HepG2 (cell line): Measurements from ENCODE around the gene PSMB11. TPM values are rescaled to one million over a fixed set of nuclear protein-coding genes. Genes with fewer than 3 reads are reported as not detected.

Source experiments
- CENPBD1 ChIP-seq: sonication (generic); formaldehyde crosslinking; IDR thresholded peaks from 2 replicates; pipeline ENCODE4 v1.8.0; 2022; ENCODE audit warnings: missing genetic modification reagents, low read depth, mild to moderate bottlenecking, borderline replicate concordance
- FOXM1 ChIP-seq: sonication (generic); formaldehyde crosslinking; IDR thresholded peaks from 2 replicates; pipeline ENCODE4 v1.5.0; 2020; ENCODE audit warnings: missing genetic modification reagents
- GMEB1 ChIP-seq: sonication (generic); formaldehyde crosslinking; IDR thresholded peaks from 2 replicates; pipeline ENCODE4 v1.5.1; 2020; ENCODE audit warnings: missing genetic modification reagents, mild to moderate bottlenecking, borderline replicate concordance
- POLR2A ChIP-seq, 2 experiments: IDR thresholded peaks; 2 replicates each; pipeline ENCODE4 v1.6.1; 2011; ENCODE audit warnings: low read depth in 2 of 2, low read length in 2 of 2, mild to moderate bottlenecking in 1 of 2, moderate library complexity in 1 of 2; ENCODE audit not compliant: insufficient read depth in 1 of 2
- RAD21 ChIP-seq: fragments of 450-650 bp; formaldehyde crosslinking; IDR thresholded peaks from 2 replicates; pipeline ENCODE4 v1.5.0; 2020; ENCODE audit warnings: mild to moderate bottlenecking
- RARA ChIP-seq: IDR thresholded peaks from 2 replicates; pipeline ENCODE4 v1.6.1; 2016; ENCODE audit warnings: missing genetic modification reagents, missing compliant biosample characterization
- RNF2 ChIP-seq: fragments of 450-650 bp; conservative IDR thresholded peaks from 2 replicates; pipeline ENCODE4 v1.6.1; 2016; ENCODE audit warnings: low read depth
- SETDB1 ChIP-seq: sonication (generic); formaldehyde crosslinking; IDR thresholded peaks from 2 replicates; pipeline ENCODE4 v1.5.1; 2020; ENCODE audit warnings: missing genetic modification reagents, mild to moderate bottlenecking, borderline replicate concordance
- SNAPC4 ChIP-seq: sonication (generic); formaldehyde crosslinking; IDR thresholded peaks from 2 replicates; pipeline ENCODE4 v1.4.0; 2020; ENCODE audit warnings: mild to moderate bottlenecking, missing genetic modification reagents
- THRA ChIP-seq: sonication (generic); formaldehyde crosslinking; IDR thresholded peaks from 2 replicates; pipeline ENCODE4 v1.4.0; 2020; ENCODE audit warnings: missing genetic modification reagents, borderline replicate concordance
- WIZ ChIP-seq: sonication (generic); formaldehyde crosslinking; IDR thresholded peaks from 2 replicates; pipeline ENCODE4 v1.5.1; 2020; ENCODE audit warnings: mild to moderate bottlenecking, missing genetic modification reagents
- YEATS2 ChIP-seq: sonication (generic); formaldehyde crosslinking; IDR thresholded peaks from 2 replicates; pipeline ENCODE4 v1.4.0; 2020; ENCODE audit warnings: missing genetic modification reagents, borderline replicate concordance
- ZNF501 ChIP-seq: sonication (generic); formaldehyde crosslinking; IDR thresholded peaks from 2 replicates; pipeline ENCODE4 v1.5.1; 2020; ENCODE audit warnings: mild to moderate bottlenecking, moderate library complexity, missing genetic modification reagents
- ZNF556 ChIP-seq: sonication (generic); formaldehyde crosslinking; IDR thresholded peaks from 2 replicates; pipeline ENCODE4 v1.4.0; 2020; ENCODE audit warnings: mild to moderate bottlenecking, missing genetic modification reagents, borderline replicate concordance
- ZNF780A ChIP-seq: sonication (generic); formaldehyde crosslinking; IDR thresholded peaks from 2 replicates; pipeline ENCODE4 v1.8.0; 2022; ENCODE audit warnings: mild to moderate bottlenecking, missing genetic modification reagents, moderate library complexity
- ZNF850 ChIP-seq: sonication (generic); formaldehyde crosslinking; conservative IDR thresholded peaks from 2 replicates; pipeline ENCODE4 v1.9.0; 2021; ENCODE audit warnings: mild to moderate bottlenecking, missing genetic modification reagents
- ZSCAN25 ChIP-seq: sonication (generic); formaldehyde crosslinking; IDR thresholded peaks from 2 replicates; pipeline ENCODE4 v1.8.0; 2022; ENCODE audit warnings: mild to moderate bottlenecking, missing genetic modification reagents
- ZZZ3 ChIP-seq: sonication (generic); formaldehyde crosslinking; IDR thresholded peaks from 2 replicates; pipeline ENCODE4 v1.4.0; 2020; ENCODE audit warnings: missing genetic modification reagents, mild to moderate bottlenecking, borderline replicate concordance
- polyA plus RNA-seq, 8 experiments: library from polyadenylated mRNA; depleted of rRNA in 3 of 8; stranded (reverse) in 7 of 8; unstranded in 1 of 8; fragments of >200 nt; fragmentation: Illumina TruSeq in 4 of 8; extraction: Trizol in 4 of 8; gene quantifications; 2 replicates each; pipeline versions ENCODE4 v1.2.1 to v1.2.3, GENCODE V29; 2011 to 2016; ENCODE audit warnings: low read depth in 4 of 8, missing spikeins in 1 of 8, mixed read lengths in 1 of 8; ENCODE audit not compliant: insufficient read depth in 1 of 8
- total RNA-seq, 5 experiments: library from RNA; depleted of rRNA; stranded (reverse); fragments of >200 nt; fragmentation: Illumina TruSeq; extraction: Trizol; gene quantifications; 2 replicates each; pipeline ENCODE4 v1.2.3, GENCODE V29; 2016; ENCODE audit warnings: low read depth in 1 of 5
- TF ChIP-seq, protein P1 (sequence below): IDR thresholded peaks from 2 replicates; pipeline ENCODE4 v1.6.1; 2018; ENCODE audit warnings: missing genetic modification reagents, mild to moderate bottlenecking, missing compliant biosample characterization

PSMB11 gene
- total and polyA plus RNA-seq, 2 of the 13 experiments (the other 11 are each of a cell fraction or from before 2014, with no cell fraction given), result not detected

GRCh38 chr14:23057757-23058653 is 16.0 kb downstream of the PSMB11 start (continued):
- peak; percentile 47 for TF ChIP-seq GMEB1
- peak; percentile 21; the same call in 1 of the 2 replicates for TF ChIP-seq RARA (CRISPR knock-in tag)
- TF ChIP-seq CENPBD1 (CRISPR knock-in tag), result no peak
- TF ChIP-seq ZNF850 (CRISPR knock-in tag), result 0 out of 2 replicates have a peak, but pooled peaks have one; percentile 48
- TF ChIP-seq FOXM1, result no peak
- peak; percentile 98 for TF ChIP-seq ZNF556 (CRISPR knock-in tag)
- 0 out of 2 replicates have a peak, but pooled peaks have one; percentile 35 for TF ChIP-seq RNF2
- TF ChIP-seq ZSCAN25, result peak; percentile 64
- TF ChIP-seq ZNF501 (CRISPR knock-in tag), result peak; percentile 98
- TF ChIP-seq YEATS2 (CRISPR knock-in tag), result 0 out of 2 replicates have a peak, but pooled peaks have one; percentile 68
- TF ChIP-seq SNAPC4 (CRISPR knock-in tag), result 0 out of 2 replicates have a peak, but pooled peaks have one; percentile 46
- peak; percentile 81 for TF ChIP-seq THRA (CRISPR knock-in tag)
- TF ChIP-seq RAD21 (CRISPR knock-in tag), result peak; percentile 98
- no peak for TF ChIP-seq ZZZ3 (CRISPR knock-in tag)
- no peak for TF ChIP-seq SETDB1 (CRISPR knock-in tag)
- TF ChIP-seq, protein P1, sequence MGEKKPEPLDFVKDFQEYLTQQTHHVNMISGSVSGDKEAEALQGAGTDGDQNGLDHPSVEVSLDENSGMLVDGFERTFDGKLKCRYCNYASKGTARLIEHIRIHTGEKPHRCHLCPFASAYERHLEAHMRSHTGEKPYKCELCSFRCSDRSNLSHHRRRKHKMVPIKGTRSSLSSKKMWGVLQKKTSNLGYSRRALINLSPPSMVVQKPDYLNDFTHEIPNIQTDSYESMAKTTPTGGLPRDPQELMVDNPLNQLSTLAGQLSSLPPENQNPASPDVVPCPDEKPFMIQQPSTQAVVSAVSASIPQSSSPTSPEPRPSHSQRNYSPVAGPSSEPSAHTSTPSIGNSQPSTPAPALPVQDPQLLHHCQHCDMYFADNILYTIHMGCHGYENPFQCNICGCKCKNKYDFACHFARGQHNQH (CRISPR knock-in tag), result peak; percentile 95
- 0 out of 2 replicates have a peak, but pooled peaks have one; percentile 41 for TF ChIP-seq ZNF780A (CRISPR knock-in tag)
- peak in 1 of 2 experiments; percentile 39; a peak in 1 of 4 replicates for TF ChIP-seq POLR2A (IDR thresholded peaks at IDR 0.05; ENCODE audit: insufficient read depth in 1 of 2, low read depth in 2 of 2, low read length in 2 of 2)
- TF ChIP-seq WIZ (CRISPR knock-in tag), result peak; percentile 56; the same call in 1 of the 2 replicates
